ENCODE results near the gene TRPC4AP. TPM values are rescaled to one million over a fixed set of nuclear protein-coding genes. Genes with fewer than 3 reads are reported as not detected.
"Not testable (repeated sequence)": the region's sequence is repeated elsewhere in the genome, so short reads cannot be mapped to it uniquely, and the experiment has no call there.

TRPC4AP gene, protein sequence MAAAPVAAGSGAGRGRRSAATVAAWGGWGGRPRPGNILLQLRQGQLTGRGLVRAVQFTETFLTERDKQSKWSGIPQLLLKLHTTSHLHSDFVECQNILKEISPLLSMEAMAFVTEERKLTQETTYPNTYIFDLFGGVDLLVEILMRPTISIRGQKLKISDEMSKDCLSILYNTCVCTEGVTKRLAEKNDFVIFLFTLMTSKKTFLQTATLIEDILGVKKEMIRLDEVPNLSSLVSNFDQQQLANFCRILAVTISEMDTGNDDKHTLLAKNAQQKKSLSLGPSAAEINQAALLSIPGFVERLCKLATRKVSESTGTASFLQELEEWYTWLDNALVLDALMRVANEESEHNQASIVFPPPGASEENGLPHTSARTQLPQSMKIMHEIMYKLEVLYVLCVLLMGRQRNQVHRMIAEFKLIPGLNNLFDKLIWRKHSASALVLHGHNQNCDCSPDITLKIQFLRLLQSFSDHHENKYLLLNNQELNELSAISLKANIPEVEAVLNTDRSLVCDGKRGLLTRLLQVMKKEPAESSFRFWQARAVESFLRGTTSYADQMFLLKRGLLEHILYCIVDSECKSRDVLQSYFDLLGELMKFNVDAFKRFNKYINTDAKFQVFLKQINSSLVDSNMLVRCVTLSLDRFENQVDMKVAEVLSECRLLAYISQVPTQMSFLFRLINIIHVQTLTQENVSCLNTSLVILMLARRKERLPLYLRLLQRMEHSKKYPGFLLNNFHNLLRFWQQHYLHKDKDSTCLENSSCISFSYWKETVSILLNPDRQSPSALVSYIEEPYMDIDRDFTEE
- 57.5 TPM for total RNA-seq

- DNase-seq (ENCODE audit: low spot score): peak; percentile 88
Observed at GRCh38 chr20:35092524-35093266, at the start of gene TRPC4AP. TRPC4AP (minus strand) TSS chr20:35092807; CDS start chr20:35092781, 26 bp downstream.

DNA sequence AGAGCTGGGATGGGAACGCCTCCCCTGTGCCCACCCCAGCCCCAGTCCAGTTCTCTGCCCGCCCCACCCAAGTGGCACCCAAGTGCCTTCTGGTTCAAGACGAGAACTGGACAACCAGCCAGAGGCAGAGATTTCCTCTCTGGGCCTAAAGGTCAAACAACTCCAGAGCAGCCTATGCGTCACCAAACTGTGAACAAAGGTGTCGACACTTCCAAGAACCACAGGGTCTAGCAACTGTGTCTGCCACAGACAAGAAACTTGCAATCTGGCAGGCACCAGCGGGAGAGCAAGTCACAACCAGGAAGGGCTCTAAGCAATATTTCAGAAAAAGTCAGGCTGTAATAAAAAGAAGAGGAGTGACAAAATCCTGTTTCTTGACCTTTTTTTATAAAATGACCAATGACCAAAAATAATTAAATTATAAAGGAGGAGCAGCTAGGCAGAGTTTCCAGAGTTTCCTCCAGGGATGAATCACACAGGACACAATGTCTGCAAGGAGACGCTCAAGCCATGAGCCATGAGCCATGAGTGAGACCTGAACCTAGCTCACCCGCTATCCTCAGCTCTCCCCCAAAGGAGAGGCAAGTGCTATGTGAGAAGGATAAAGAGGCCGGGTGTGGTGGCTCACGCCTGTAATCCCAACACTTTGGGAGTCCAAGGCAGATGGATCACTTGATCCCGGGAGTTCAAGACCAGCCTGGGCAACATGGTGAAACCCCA is 43.4 kb upstream of the TRPC4AP start:
- DNase-seq (ENCODE audit: low spot score): no peak

- DNase-seq (ENCODE audit: low spot score): no peak
Observed at GRCh38 chr20:35134880-35135279, 42.3 kb upstream of the TRPC4AP start.

DNA sequence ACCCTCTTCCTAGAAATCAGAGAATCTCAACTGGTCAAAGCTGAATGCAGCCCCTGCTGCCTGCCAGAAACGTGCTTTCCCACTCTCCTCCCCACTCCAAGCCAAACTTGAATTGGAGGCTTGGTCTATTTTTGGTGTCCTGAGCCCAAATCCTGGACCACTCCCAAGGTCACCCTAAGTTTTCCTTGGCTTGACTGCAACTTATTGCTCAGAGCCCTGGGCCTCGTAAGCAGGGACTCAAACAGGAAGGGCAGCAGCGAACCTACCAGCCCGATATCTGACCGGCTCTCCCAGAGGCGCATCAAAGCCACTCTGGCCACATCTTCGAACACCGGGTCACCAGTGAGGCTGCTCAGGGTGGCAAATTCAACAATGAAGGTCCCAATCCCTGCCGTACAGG is 41.9 kb upstream of the TRPC4AP start:
- DNase-seq (ENCODE audit: low spot score): peak; percentile 52

DNA sequence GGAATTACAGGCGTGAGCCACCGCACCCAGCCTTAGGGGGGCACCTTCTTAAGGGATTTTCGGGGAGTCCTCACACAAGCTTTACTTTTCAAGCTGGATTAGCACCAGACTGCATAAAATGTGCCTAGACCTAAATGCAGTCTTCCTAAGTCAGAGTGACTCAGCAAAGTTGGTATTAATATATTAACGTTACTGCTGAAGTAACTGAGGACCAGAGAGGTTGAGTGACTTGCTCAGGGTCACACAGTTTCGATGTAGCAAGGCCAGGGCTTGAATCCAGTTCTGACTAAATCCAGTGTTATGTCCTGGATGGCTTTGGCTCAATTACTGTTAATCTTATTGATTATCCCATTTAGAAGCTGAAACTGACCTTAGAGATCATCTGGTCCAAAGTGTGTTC is 41.1 kb upstream of the TRPC4AP start:
- no peak for DNase-seq (ENCODE audit: low spot score)

- DNase-seq (ENCODE audit: low spot score): no peak
Observed at GRCh38 chr20:35133031-35133430, 40.4 kb upstream of the TRPC4AP start.

DNA sequence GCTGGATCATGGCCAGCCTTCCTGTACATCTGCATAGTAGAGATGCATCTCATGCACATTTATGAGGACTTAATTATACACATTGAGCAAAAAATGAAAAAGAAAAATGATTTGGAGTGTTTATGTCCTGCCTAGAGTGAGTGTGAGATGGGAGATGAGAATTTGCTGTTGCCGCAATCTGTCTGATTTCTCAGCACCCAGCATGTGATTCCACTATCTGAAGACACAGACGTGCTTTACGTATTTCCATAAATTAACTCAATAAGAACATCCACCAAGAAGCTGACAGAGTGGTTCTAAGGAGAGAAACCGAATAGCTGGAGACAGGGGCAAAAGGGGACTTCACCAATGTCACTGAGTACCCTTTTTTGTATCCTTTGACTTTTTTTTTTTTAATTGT is 39.3 kb upstream of the TRPC4AP start:
- DNase-seq (ENCODE audit: low spot score): no peak

DNA sequence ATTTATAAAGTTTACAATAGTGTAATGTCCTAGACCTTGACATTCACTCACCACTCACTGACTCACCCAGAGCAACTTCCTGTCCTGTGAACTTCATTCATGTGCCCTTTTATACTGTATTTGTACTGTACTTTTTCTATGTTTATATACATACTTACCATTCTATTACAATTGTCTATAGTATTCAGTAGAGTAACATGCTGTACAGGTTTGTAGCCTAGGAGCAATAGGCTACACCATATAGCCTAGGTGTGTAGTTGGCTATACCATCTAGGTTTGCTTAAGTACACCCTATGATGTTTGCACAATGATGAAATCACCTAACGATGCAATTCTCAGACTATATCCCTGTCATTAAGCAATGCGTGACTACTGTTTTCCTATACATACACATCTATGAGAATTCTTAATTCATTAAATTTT is 37.1 kb upstream of the TRPC4AP start:
- DNase-seq (ENCODE audit: low spot score): no peak

DNA sequence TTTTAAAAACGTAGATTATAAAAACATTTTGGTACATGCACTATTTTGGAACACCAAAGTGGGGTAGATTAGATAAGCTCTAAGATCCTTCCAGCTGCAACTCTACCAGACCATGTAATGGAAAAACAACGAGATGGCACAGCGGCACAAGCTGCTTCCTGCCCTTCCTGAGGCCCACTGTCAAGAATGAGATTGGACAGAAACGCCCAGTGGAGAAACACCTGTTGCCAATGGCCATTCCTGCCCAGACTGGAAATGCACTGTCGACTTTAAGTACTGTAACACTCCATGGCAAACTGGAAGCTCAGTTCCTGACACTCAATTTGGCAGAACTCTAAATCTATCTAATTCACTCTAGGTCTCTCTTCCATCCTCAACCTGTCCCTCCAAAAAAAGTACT is 33.1 kb upstream of the TRPC4AP start:
- DNase-seq (ENCODE audit: low spot score): no peak

GRCh38 chr20:35122756-35123405 is 30.3 kb upstream of the TRPC4AP start:
- DNase-seq (ENCODE audit: low spot score): no peak

GRCh38 chr20:35121186-35121585 is 28.6 kb upstream of the TRPC4AP start:
- no peak for DNase-seq (ENCODE audit: low spot score)

DNA sequence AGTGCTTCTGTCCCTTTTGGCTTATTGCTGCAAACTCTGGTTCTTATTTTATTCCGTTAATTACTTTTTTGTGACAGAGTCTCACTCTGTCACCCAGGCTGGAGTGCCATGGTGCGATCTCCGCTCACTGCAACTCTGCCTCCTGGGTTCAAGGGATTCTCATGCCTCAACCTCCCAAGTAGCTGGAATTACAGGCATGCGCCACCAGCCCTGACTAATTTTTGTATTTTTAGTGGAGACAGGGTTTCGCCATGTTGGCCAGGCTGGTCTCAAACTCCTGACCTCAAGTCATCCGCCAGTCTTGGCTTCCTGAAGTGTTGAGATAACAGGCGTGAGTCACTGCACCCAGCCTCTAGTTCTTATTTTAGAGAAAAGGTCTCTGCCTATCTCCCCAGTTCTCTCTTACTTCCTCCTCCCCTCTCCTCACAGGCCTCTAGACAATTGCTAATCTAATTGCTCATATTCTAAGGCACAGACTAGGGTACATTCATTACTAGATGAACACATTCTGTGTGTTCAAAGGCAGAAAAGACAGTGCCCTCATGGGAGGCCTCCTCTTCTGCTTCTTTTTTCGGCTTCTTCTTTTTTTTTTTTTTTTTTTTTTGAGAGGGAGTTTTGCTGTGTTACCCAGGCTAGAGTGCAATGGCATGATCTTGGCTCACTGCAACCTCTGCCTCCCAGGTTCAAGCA is 27.6 kb upstream of the TRPC4AP start:
- DNase-seq (ENCODE audit: low spot score): no peak

GRCh38 chr20:35117629-35118028 is 25.0 kb upstream of the TRPC4AP start:
- DNase-seq (ENCODE audit: low spot score): no peak

DNA sequence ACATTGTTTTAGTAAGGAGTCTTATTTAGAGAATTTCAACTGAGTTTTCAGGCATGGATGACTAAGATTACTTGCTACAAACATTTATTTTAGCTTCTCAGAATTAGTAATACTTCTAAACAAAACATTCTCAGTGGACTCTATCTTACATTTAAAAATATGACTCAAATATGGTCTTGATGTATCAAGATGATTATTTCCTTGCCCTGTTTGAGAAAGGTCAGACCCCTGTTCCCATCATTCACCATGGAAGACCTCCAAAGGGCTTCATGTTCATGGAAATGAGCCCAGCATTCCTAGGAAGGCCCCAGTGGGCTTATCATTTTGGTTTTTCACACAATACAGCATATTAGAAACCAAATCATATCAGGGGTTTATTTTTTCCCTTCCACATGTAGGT is 24.6 kb upstream of the TRPC4AP start:
- no peak for DNase-seq (ENCODE audit: low spot score)

GRCh38 chr20:35116258-35116657 is 23.7 kb upstream of the TRPC4AP start:
- no peak for DNase-seq (ENCODE audit: low spot score)

- no peak for DNase-seq (ENCODE audit: low spot score)
Observed at GRCh38 chr20:35115606-35116005, 23.0 kb upstream of the TRPC4AP start.

DNA sequence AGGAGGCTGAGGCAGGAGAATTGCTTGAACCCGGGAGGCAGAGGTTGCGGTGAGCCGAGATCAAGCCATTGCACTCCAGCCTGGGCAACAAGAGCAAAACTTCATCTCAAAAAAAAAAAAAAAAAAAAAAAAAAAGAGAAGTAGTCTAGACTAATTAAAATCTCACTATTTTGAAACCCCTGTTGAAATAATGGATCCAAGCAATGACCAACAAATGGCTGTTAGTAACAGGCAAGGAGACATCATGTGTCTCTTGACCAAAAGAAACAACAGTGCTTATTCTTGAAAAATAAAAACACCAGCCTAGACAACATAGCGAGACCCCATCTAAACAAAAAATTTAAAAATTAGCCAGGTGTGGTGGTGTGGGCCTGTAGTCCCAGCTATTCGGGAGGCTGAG is 19.7 kb upstream of the TRPC4AP start:
- DNase-seq (ENCODE audit: low spot score): not testable (repeated sequence)

DNA sequence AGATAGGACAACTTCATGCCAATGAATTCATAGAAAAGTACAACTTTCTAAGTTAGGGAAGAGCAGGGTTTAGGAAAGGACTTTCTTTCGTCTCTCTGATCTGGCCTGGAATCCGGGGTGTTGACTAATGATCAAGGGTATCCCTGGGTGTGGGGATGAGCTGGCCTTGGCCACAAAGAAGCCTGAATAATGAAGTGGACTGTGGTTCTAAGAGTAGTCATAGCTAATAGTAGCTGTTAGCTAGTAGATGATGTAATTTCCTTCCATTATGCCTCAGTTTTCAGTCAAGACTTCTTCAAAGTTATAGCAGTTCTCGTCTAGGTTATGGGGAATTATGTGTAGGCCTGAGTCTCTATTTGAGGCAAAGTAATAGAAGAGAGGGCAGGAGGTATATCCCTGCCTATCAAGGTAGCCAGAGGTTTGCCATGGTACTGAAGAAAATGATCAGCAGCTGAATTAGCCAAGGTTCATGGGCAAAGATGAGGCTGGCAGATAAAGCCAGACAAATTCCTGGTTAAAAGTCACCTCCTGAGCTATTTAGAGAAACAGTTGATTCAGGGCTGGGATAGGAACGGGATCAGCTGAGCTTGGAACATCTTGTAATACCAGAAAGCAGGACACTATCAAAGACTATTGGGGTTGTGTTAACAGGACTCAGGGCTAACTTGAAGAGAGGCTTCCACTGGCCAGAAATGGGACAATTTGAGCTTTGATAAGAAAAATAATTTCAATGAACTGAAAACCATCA is 18.7 kb upstream of the TRPC4AP start:
- DNase-seq (ENCODE audit: low spot score): no peak

DNA sequence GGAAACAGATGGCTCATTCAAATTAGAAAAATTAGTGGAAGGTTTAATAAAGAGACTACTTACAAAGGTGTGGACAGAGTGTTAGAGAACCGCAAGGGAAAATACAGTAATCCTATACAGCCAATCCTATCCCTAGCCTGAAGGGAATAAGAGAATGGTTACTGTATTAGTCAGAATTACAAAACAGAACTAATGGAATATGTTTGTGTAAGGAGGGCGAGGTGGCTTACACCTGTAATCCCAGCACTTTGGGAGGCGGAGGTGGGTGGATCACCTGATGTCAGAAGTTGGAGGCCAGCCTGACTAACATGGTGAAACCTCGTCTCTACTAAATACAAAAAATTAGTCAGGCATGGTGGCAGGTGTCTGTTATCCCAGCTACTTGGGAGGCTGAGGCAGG is 16.3 kb upstream of the TRPC4AP start:
- no peak for DNase-seq (ENCODE audit: low spot score)

All from ureter (tissue), 1 donor.